Measurements from ENCODE around the gene AMOTL2.

The AMOTL2 gene

GRCh38 chr3:134336587-134336986 is 37.7 kb downstream of the AMOTL2 start:
- no peak for DNase-seq (ENCODE audit: low read depth, low spot score)

GRCh38 chr3:134334901-134335280 is 39.4 kb downstream of the AMOTL2 start:
- DNase-seq (ENCODE audit: low read depth, low spot score), result no peak

GRCh38 chr3:134334231-134334900 is 39.9 kb downstream of the AMOTL2 start:
- DNase-seq (ENCODE audit: low read depth, low spot score), result no peak

- DNase-seq (ENCODE audit: low read depth, low spot score), result no peak
These were observed 40.6 kb downstream of the AMOTL2 start for GRCh38 chr3:134333522-134334181.

- no peak for DNase-seq (ENCODE audit: low read depth, low spot score)
These were observed 41.9 kb downstream of the AMOTL2 start for GRCh38 chr3:134332344-134332743.

GRCh38 chr3:134331811-134332199 is 42.4 kb downstream of the AMOTL2 start:
- DNase-seq (ENCODE audit: low read depth, low spot score), result no peak

GRCh38 chr3:134330883-134331810 is 43.1 kb downstream of the AMOTL2 start:
- DNase-seq (ENCODE audit: low read depth, low spot score), result no peak

GRCh38 chr3:134328846-134329245 is 45.4 kb downstream of the AMOTL2 start:
- no peak for DNase-seq (ENCODE audit: low read depth, low spot score)

- no peak for DNase-seq (ENCODE audit: low read depth, low spot score)
These were observed 46.1 kb downstream of the AMOTL2 start for GRCh38 chr3:134328147-134328591.

GRCh38 chr3:134327594-134327975 is 46.7 kb downstream of the AMOTL2 start:
- DNase-seq (ENCODE audit: low read depth, low spot score), result no peak

- DNase-seq (ENCODE audit: low read depth, low spot score), result no peak
These were observed 47.3 kb downstream of the AMOTL2 start for GRCh38 chr3:134326760-134327593.

GRCh38 chr3:134326126-134326525 is 48.1 kb downstream of the AMOTL2 start:
- DNase-seq (ENCODE audit: low read depth, low spot score), result no peak

- no peak for DNase-seq (ENCODE audit: low read depth, low spot score)
These were observed 48.5 kb downstream of the AMOTL2 start for GRCh38 chr3:134325706-134326105.

- no peak for DNase-seq (ENCODE audit: low read depth, low spot score)
These were observed 49.1 kb downstream of the AMOTL2 start for GRCh38 chr3:134325061-134325705.

- no peak for DNase-seq (ENCODE audit: low read depth, low spot score)
These were observed 50.0 kb downstream of the AMOTL2 start for GRCh38 chr3:134323966-134324962.

- DNase-seq (ENCODE audit: low read depth, low spot score), result no peak
These were observed 52.0 kb downstream of the AMOTL2 start for GRCh38 chr3:134322286-134322685.

GRCh38 chr3:134320749-134321148 is 53.5 kb downstream of the AMOTL2 start:
- DNase-seq (ENCODE audit: low read depth, low spot score), result no peak

GRCh38 chr3:134319931-134320330 is 54.3 kb downstream of the AMOTL2 start:
- DNase-seq (ENCODE audit: low read depth, low spot score), result no peak

- no peak for DNase-seq (ENCODE audit: low read depth, low spot score)
These were observed 56.1 kb downstream of the AMOTL2 start for GRCh38 chr3:134318166-134318565.

All from smooth muscle cell of the brain vasculature (primary cell).